Neural cell (in vitro differentiated cells): Measurements from ENCODE around the gene LNX1.

Experiments
- CTCF ChIP-seq: fragments of 450-650 bp; IDR thresholded peaks from 2 replicates; pipeline ENCODE4 v1.5.1; 2014; ENCODE audit warnings: antibody characterized with exemption, mild to moderate bottlenecking, moderate library complexity; ENCODE audit not compliant: poor library complexity, severe bottlenecking
- EP300 ChIP-seq: fragments of 450-650 bp; conservative IDR thresholded peaks from 2 replicates; pipeline ENCODE4 v1.6.1; 2014; ENCODE audit warnings: antibody characterized with exemption, mild to moderate bottlenecking, moderate library complexity; ENCODE audit not compliant: poor library complexity, severe bottlenecking
- EZH2 ChIP-seq: fragments of 200-600, 300-800 bp; shearing (Covaris generic), sonication (generic); IDR thresholded peaks from 2 replicates; pipeline ENCODE4 v1.6.1; 2014; ENCODE audit warnings: antibody characterized with exemption, low read length, borderline replicate concordance, mild to moderate bottlenecking; ENCODE audit not compliant: insufficient read depth, poor library complexity, severe bottlenecking

GRCh38 chr4:53520116-53520515 lies 71.2 kb downstream of the LNX1 start:
- TF ChIP-seq EP300 (no peak), CTCF (no peak), EZH2 (no peak)
